GM10248 (cell line): Measurements from ENCODE around the gene MAPK8IP3.
"Not testable (repeated sequence)": the region's sequence is repeated elsewhere in the genome, so short reads cannot be mapped to it uniquely, and the experiment has no call there.

ENCODE experiments used
- CTCF ChIA-PET: fragments of 300-600 bp; sonication (Branson Sonifier 250); formaldehyde crosslinking; extraction: SDS; loops from one replicate; lab custom pipeline; 2021; ENCODE audit warnings: antibody characterized with exemption; lab: Yijun Ruan, JAX
- POLR2A ChIA-PET: fragments of 350-650 bp; sonication (Branson Sonifier 250); formaldehyde crosslinking; extraction: SDS; loops from one replicate; lab custom pipeline; 2020; ENCODE audit warnings: antibody characterized with exemption; lab: Yijun Ruan, JAX
- DNase-seq: peaks from one replicate; pipeline ENCODE4 v3.0.0; 2012; ENCODE audit errors: extremely low spot score
- CTCF ChIP-seq: IDR thresholded peaks from 2 replicates; pipeline ENCODE4 v1.5.1; 2012; ENCODE audit warnings: mild to moderate bottlenecking, low read depth; ENCODE audit errors: extremely low read depth, missing control alignments, control extremely low read depth

Gene MAPK8IP3

GRCh38 chr16:1793578-1794220, 87.7 kb downstream of the MAPK8IP3 start, which contains the start of gene IGFALS:
Gene IGFALS, minus strand, starts transcription at chr16:1793705. Its CDS starts 53 bp downstream, at chr16:1793652.
- DNase-seq, result no peak
- ChIA-PET CTCF (interaction anchor here (1.4 kb wide), 1 partner anchor 12 kb away, joined by 5 read pairs; the partner anchor contains the start of genes NUBP2 and SPSB3), POLR2A (no interaction called here)
- TF ChIP-seq CTCF, result no peak

DNA sequence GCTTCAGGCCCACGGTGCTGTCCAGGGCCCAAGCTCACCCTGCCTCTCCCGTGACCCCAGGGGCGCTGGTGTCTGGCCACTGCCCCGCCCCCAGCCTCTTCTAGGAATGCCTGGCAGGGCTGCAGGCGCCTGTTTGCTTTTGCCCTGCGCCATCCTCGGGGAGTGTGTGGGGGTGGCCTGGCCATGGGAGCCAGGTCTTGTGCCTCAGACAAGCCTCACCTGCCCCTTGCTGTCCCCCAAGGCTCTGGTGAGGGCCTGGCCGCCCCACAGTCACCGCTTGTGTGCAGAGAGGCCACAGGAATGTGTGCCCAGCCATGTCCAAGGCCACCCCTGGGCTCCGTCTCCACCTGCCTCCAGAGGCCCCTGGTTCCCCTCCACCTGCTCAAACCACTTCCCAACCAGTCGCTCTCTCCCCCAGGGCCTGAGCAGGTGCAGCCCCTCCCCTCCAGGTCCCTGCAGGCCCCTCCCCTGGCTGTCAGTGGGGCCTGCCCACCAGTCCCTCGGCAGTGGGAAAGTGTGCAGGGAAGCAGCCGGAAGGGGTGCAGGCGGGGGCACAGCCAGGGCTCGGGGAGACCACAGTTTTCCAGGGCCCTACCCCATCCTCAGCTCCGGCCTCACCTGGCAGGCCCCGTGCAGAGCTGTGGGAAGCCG, 88.4 kb downstream of the MAPK8IP3 start:
- DNase-seq, result no peak
- TF ChIP-seq CTCF, result no peak
- ChIA-PET CTCF (no interaction called here), POLR2A (no interaction called here)

DNA sequence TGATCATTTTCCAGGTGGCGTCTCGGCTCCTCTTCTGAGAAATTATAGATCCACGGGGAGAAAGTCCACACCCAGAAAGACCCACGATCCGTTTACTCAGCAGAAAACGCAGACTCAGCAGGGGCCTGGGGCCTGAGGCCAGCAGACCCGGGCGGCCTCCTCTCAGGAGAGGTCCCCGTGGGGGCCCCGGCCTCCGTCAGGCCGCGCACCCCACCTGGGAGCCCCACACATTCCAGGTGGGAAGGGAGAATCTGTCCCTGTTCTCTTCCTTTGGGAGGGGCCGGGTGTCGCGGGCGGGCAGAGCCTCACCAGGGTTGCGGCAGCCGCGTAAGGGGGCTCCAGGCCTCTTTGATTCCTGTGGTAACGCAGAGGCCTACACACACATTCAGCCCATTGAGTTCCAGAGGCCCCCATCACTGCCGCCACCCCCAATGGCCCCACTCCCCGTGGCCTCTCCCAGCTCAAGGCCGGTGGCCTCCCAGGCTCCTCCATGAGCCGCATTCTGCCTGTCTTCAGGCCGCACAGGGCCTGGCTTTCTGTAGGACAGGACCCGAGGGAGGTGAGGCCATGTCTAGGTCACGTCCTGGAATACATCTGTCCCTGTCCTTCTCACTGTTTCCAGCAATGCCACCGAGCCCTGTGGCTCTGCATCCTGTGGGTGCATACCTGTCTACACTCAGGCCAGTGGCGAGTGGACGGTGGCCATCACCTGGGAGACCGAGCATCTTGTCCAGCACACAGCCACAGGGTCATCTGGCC, 89.1 kb downstream of the MAPK8IP3 start:
- POLR2A ChIA-PET, result no interaction called here

DNA sequence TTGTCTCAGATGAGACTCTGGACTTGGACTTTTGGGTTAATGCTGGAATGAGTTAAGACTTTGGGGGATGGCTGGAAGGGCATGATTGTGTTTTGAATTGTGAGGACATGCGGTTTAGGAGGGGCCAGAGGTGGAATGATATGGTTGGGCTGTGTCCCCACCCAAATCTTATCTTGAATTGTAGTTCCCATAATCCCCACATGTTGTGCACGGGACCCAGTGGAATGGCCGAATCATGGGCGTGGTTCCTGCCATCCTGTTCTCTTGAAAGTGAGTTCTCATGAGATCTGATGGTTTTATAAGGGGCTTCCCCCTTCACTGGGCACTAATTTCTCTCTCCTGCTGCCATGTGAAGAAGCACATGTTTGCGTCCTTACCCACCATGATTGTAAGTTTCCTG, 93.3 kb downstream of the MAPK8IP3 start:
- CTCF ChIA-PET, DNase-seq, POLR2A ChIA-PET: not testable (repeated sequence)

More for the DNA sequence above, 89.1 kb downstream of the MAPK8IP3 start:
- DNase-seq, result no peak
- CTCF ChIA-PET, result no interaction called here
- TF ChIP-seq CTCF, result no peak

GRCh38 chr16:1800701-1801100, 94.7 kb downstream of the MAPK8IP3 start:
- DNase-seq, result no peak
- CTCF ChIA-PET, result no interaction called here
- TF ChIP-seq CTCF, result no peak
- POLR2A ChIA-PET, result no interaction called here

- CTCF ChIA-PET, result interaction anchor here (1.4 kb wide), 1 partner anchor 16 kb away, joined by 3 read pairs; no protein-coding TSS in a partner anchor
- no peak for TF ChIP-seq CTCF
- POLR2A ChIA-PET, result no interaction called here
- DNase-seq, result no peak
These were observed 101.6 kb downstream of the MAPK8IP3 start for GRCh38 chr16:1807626-1808025.
